ENCODE data around the gene ST6GALNAC3.

Gene ST6GALNAC3

DNA sequence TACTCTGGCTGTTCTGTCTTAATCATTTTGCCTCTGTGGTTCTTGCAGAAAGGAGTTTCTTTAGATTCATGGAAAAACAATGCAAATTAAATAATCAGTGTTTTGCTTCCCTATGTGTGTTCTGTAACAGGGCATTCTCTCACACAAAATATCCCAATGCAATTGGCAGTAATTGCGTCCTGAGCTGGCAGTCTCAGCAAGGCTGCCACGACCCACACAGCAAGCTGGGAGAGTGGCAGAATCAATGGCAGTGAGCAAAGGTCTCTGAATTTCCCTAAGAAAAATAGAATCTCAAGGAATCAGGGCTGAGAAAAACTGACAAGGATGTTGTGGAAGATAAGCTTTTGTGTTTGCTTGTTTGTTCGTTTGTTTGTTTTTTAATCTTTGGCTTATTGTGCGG, 594.6 kb downstream of the ST6GALNAC3 start:
- no peak for DNase-seq

GRCh38 chr1:76669624-76670315, 595.2 kb downstream of the ST6GALNAC3 start:
- no peak for DNase-seq

GRCh38 chr1:76674689-76675210, 600.2 kb downstream of the ST6GALNAC3 start:
- no peak for DNase-seq

- DNase-seq = no peak
These were observed 603.2 kb downstream of the ST6GALNAC3 start for GRCh38 chr1:76677416-76678405.

- no peak for DNase-seq
These were observed 605.1 kb downstream of the ST6GALNAC3 start for GRCh38 chr1:76679534-76680152.

DNA sequence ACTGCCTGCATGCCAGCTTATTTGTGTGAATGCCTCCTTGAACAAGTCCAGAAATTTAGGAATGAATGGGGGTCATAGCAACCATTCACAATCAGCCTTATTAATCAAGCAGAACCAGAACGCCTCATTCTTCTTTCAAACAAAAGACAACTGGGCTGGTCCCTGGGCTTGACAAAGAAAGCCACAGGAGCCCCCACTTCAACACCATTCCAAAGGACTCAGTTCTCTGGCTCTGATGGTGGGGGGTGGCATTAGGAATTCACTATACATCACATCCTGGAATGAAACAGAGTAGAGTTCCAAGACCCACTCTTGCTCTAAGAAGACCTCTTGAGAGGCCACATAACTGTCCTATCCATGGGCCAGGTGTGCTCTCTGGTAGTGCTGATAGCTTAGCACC, 606.1 kb downstream of the ST6GALNAC3 start:
- no peak for DNase-seq

DNA sequence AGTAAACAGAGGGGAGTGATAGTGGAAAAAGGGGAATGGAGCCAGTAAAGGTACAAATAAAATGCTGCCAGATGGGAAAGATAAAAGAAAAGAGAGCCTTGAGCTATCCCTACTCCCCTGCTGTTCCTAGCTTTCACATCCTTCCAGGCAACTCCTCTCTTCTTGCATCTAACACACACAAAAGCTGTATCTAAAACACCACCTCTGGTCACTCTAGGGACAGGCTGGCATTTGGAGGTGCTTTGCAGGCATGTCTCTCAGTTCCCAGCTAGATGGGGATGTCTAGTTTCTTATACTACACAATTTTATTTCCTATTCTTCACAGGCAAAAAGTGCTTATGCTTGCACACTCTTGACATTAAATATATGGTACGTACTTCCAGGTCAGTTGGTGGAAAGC, 607.6 kb downstream of the ST6GALNAC3 start:
- no peak for DNase-seq

All from NCI-H345 (cell line).